ENCODE data around the gene MS4A6E.

DNA sequence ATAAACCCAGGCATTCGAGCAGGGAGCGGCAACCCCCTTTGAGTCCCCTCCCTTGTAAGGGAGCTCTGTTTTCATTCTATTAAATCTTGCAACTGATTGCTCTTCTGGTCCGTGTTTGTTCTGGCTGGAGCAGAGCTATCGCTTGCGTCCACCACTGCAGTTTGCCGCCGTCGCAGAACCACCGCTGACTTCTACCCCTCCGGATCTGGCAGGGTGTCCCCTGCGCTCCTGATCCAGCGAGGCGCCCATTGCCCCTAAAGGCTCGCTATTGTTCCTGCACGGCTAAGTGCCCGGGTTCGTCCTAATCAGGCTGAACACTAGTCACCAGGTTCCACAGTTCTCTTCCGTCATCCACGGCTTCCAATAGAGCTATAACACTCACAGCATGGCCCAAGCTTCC lies 40.8 kb downstream of the MS4A6E start:
- TF ChIP-seq CTCF (conservative IDR thresholded peaks at IDR 0.05; ENCODE audit: low read depth in 2 of 2), result no peak
- TF ChIP-seq EZH2phosphoT487 (IDR thresholded peaks at IDR 0.05; ENCODE audit: unreplicated experiment), result no peak
- TF ChIP-seq JUNB (IDR thresholded peaks at IDR 0.05; ENCODE audit: unreplicated experiment), result no peak
- TF ChIP-seq POLR2AphosphoS5 (IDR thresholded peaks at IDR 0.05; ENCODE audit: low read depth), result no peak
- no peak for TF ChIP-seq EZH2 (IDR thresholded peaks at IDR 0.05; ENCODE audit: low read depth, unreplicated experiment)
- TF ChIP-seq REST (IDR thresholded peaks at IDR 0.05; ENCODE audit: unreplicated experiment), result no peak
- TF ChIP-seq CREB1 (CRISPR knock-in tag; IDR thresholded peaks at IDR 0.05; ENCODE audit: low read depth), result no peak
- TF ChIP-seq, protein P1, sequence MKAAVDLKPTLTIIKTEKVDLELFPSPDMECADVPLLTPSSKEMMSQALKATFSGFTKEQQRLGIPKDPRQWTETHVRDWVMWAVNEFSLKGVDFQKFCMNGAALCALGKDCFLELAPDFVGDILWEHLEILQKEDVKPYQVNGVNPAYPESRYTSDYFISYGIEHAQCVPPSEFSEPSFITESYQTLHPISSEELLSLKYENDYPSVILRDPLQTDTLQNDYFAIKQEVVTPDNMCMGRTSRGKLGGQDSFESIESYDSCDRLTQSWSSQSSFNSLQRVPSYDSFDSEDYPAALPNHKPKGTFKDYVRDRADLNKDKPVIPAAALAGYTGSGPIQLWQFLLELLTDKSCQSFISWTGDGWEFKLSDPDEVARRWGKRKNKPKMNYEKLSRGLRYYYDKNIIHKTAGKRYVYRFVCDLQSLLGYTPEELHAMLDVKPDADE (IDR thresholded peaks at IDR 0.05), result no peak

All from GM23338 (cell line).